CD14-positive monocyte (primary cell): ENCODE results near the gene CTDP1. TPM values are rescaled to one million over a fixed set of nuclear protein-coding genes. Genes with fewer than 3 reads are reported as not detected.

ENCODE experiments used
- DNase-seq, 3 donors: peaks; one replicate each; pipeline ENCODE4 v3.0.0-alpha.2; 2011 to 2022
- H2AFZ ChIP-seq: 2 replicates; pipeline ENCODE4 v1.6.0; 2012; ENCODE audit warnings: mild to moderate bottlenecking, low read depth, low read length, inconsistent platforms; ENCODE audit not compliant: insufficient read depth, poor library complexity, severe bottlenecking
- H3K27ac ChIP-seq, 2 donors: 1 replicate in 1 of 2; 2 replicates in 1 of 2; pipeline ENCODE4 v1.5.1; 2012 to 2013; ENCODE audit warnings: low read length in 2 of 2, control low read depth in 1 of 2, inconsistent platforms in 1 of 2, low read depth in 1 of 2, mild to moderate bottlenecking in 1 of 2
- H3K27me3 ChIP-seq, 2 donors: one replicate each; pipeline versions ENCODE4 v1.6.0 to v1.6.1; 2011 to 2013; ENCODE audit warnings: low read length in 2 of 2; ENCODE audit not compliant: control insufficient read depth in 2 of 2, insufficient read depth in 2 of 2
- H3K36me3 ChIP-seq, 2 donors: replicated peaks in 1 of 2; 1 replicate in 1 of 2; 2 replicates in 1 of 2; pipeline versions ENCODE4 v1.5.1 to v1.6.1; 2012 to 2013; ENCODE audit warnings: low read length in 2 of 2, control low read depth in 1 of 2, inconsistent platforms in 1 of 2, mild to moderate bottlenecking in 1 of 2; ENCODE audit not compliant: insufficient read depth in 2 of 2, control insufficient read depth in 1 of 2
- H3K4me1 ChIP-seq, 2 donors: 1 replicate in 1 of 2; 2 replicates in 1 of 2; pipeline versions ENCODE4 v1.5.1 to v1.6.1; 2012 to 2013; ENCODE audit warnings: low read length in 2 of 2, control low read depth in 1 of 2, inconsistent platforms in 1 of 2, mild to moderate bottlenecking in 1 of 2, moderate library complexity in 1 of 2; ENCODE audit not compliant: insufficient read depth in 2 of 2, control insufficient read depth in 1 of 2
- H3K4me2 ChIP-seq: replicated peaks from 2 replicates; pipeline ENCODE3; 2012; ENCODE audit warnings: low read length, moderate library complexity, mild to moderate bottlenecking; ENCODE audit not compliant: poor library complexity, severe bottlenecking; ENCODE audit errors: extremely low read depth
- H3K4me3 ChIP-seq, 3 experiments: fragments of 200-600 bp in 1 of 3; sonication (generic) in 1 of 3; replicated peaks in 1 of 3; 1 replicate in 2 of 3; 2 replicates in 1 of 3; pipeline ENCODE4 v1.5.1; 2011 to 2013; ENCODE audit warnings: low read length in 3 of 3, mild to moderate bottlenecking in 3 of 3, control low read depth in 2 of 3, low read depth in 2 of 3, inconsistent platforms in 1 of 3, moderate library complexity in 1 of 3
- H3K79me2 ChIP-seq: 2 replicates; pipeline ENCODE4 v1.6.0; 2012; ENCODE audit warnings: mild to moderate bottlenecking, control low read depth, inconsistent platforms, low read length, moderate library complexity; ENCODE audit not compliant: insufficient read depth
- H3K9ac ChIP-seq: 2 replicates; pipeline ENCODE4 v1.6.0; 2017; ENCODE audit warnings: low read length, mild to moderate bottlenecking; ENCODE audit not compliant: insufficient read depth, poor library complexity, severe bottlenecking
- H3K9me3 ChIP-seq, 2 donors: replicated peaks in 1 of 2; 1 replicate in 1 of 2; 2 replicates in 1 of 2; pipeline versions ENCODE4 v1.5.1 to v1.6.1; 2012 to 2013; ENCODE audit warnings: low read length in 2 of 2, control low read depth in 1 of 2; ENCODE audit not compliant: control insufficient read depth in 1 of 2, insufficient read depth in 1 of 2
- H4K20me1 ChIP-seq: 2 replicates; pipeline ENCODE4 v1.6.0; 2012; ENCODE audit warnings: mild to moderate bottlenecking, low read length, control low read depth, moderate library complexity; ENCODE audit not compliant: insufficient read depth
- H3K27ac Mint-ChIP-seq, 7 donors: one replicate each; pipeline ENCODE4 v1.8.0; 2020; ENCODE audit warnings: mild to moderate bottlenecking in 7 of 7, mixed read lengths in 7 of 7, moderate library complexity in 6 of 7, inconsistent platforms in 2 of 7
- H3K27me3 Mint-ChIP-seq, 3 donors: one replicate each; pipeline ENCODE4 v1.8.0; 2021 to 2022; ENCODE audit warnings: low read depth in 3 of 3, mild to moderate bottlenecking in 3 of 3, mixed read lengths in 3 of 3, moderate library complexity in 3 of 3, inconsistent platforms in 1 of 3
- H3K36me3 Mint-ChIP-seq, 2 donors: one replicate each; pipeline ENCODE4 v1.8.0; 2020; ENCODE audit warnings: mixed read lengths in 2 of 2, inconsistent platforms in 1 of 2, mild to moderate bottlenecking in 1 of 2
- H3K4me1 Mint-ChIP-seq: one replicate; pipeline ENCODE4 v1.8.0; 2020; ENCODE audit warnings: mild to moderate bottlenecking, mixed read lengths
- H3K4me3 Mint-ChIP-seq, 2 donors: one replicate each; pipeline ENCODE4 v1.8.0; 2020; ENCODE audit warnings: mild to moderate bottlenecking in 2 of 2, mixed read lengths in 2 of 2, moderate library complexity in 1 of 2
- H3K9me3 Mint-ChIP-seq, 7 donors: one replicate each; pipeline ENCODE4 v1.8.0; 2020 to 2022; ENCODE audit warnings: mixed read lengths in 7 of 7, mild to moderate bottlenecking in 6 of 7, moderate library complexity in 6 of 7, inconsistent platforms in 2 of 7
- WGBS: methylation state at CpG from one replicate; pipeline ENCODE4 v1.1.5; 2013; ENCODE audit warnings: missing lambda C conversion rate; ENCODE audit not compliant: insufficient coverage; 5-methylcytosine and 5-hydroxymethylcytosine counted together
- intact Hi-C, 2 donors: fragments of 100-400 bp; cut with micrococcal nuclease; formaldehyde crosslinking; loops; one replicate each; pipeline versions ENCODE4 v1.15.0 to v1.15.1; 2023
- polyA plus RNA-seq, 3 donors: library from polyadenylated mRNA; depleted of rRNA in 1 of 3; unstranded in 2 of 3; stranded (reverse) in 1 of 3; fragments of 300-500 nt in 2 of 3; fragments of >200 nt in 1 of 3; fragmentation: Illumina TruSeq in 2 of 3; gene quantifications; 1 replicate in 2 of 3; 2 replicates in 1 of 3; pipeline ENCODE4 v1.2.3, GENCODE V29; 2012 to 2021
- TF ChIP-seq, protein P1 (sequence below): fragments of 200-600 bp; IDR thresholded peaks from one replicate; pipeline ENCODE4 v1.8.0; 2022; ENCODE audit warnings: antibody characterized with exemption, mild to moderate bottlenecking

The CTDP1 gene
- polyA plus RNA-seq, 3 donors = 9.1 to 13.9 (median 9.1) TPM

DNA sequence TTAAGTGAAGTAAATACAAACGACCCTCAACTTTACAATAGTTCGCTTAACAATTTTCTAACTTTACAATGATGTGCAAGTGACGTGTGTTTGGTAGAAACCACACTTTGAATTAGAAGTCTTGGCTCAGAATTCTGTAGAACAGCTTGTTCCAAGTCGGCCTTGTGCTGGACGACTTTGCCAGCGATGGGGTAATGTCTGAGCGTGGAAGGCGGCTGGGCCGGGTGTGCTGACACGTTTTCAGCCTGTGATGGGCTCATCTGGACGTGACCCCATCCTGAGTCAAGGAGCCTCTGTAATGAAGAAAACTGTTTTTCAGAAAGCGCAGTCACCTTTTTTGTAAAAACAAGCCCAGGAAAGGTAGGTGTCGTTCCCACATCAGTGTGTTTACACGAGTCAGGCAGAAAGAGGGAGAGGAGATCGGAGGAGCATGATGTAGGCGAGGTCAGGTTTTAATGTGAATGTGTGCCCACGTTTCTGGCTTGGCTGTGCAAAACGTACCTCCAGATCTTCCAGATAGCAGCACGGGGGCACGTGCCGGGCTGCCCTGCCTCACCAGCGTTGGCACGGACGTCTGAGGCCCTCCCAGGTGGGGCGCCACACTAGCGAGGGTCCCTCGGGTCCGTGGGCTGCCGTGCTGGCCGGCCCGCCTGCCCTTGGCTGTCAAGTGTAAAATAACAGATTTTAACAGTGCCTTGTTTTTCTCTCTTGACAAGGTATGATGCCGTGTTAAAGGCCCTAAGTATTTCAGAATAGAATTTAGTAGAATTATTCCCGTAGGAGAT, 54.6 kb downstream of the CTDP1 start:
- Mint-ChIP-seq H3K9me3 (peaks cover 75 to 93% (median 84%) of the 10 kb centered on the region in 7 donors), H3K36me3 (peaks cover 94 to 97% of the 10 kb centered on the region in 2 donors), H3K27ac (no peak overlapping the region), H3K27me3 (no peaks in the 10 kb centered on the region), H3K4me3 (no peak overlapping the region), H3K4me1 (no peaks in the 10 kb centered on the region)
- Histone ChIP-seq H3K79me2 (peaks cover 16% of the 10 kb centered on the region), H3K4me3 (peak overlapping the region in 1 of 3 experiments; percentile 25), H3K27me3 (no peaks in the 10 kb centered on the region), H3K4me2 (no peak overlapping the region), H3K4me1 (no peaks in the 10 kb centered on the region), H3K9me3 (peaks cover 96 to 99% of the 10 kb centered on the region in 2 donors), H2AFZ (no peak overlapping the region), H3K9ac (no peak overlapping the region), H4K20me1 (no peaks in the 10 kb centered on the region), H3K36me3 (peaks cover 83 to 100% of the 10 kb centered on the region in 2 donors), H3K27ac (no peak overlapping the region)
- no peak for DNase-seq
- TF ChIP-seq, protein P1, sequence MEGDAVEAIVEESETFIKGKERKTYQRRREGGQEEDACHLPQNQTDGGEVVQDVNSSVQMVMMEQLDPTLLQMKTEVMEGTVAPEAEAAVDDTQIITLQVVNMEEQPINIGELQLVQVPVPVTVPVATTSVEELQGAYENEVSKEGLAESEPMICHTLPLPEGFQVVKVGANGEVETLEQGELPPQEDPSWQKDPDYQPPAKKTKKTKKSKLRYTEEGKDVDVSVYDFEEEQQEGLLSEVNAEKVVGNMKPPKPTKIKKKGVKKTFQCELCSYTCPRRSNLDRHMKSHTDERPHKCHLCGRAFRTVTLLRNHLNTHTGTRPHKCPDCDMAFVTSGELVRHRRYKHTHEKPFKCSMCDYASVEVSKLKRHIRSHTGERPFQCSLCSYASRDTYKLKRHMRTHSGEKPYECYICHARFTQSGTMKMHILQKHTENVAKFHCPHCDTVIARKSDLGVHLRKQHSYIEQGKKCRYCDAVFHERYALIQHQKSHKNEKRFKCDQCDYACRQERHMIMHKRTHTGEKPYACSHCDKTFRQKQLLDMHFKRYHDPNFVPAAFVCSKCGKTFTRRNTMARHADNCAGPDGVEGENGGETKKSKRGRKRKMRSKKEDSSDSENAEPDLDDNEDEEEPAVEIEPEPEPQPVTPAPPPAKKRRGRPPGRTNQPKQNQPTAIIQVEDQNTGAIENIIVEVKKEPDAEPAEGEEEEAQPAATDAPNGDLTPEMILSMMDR = no peak
- WGBS = over 99% methylated on average over 29 of the region's 33 CpGs
- intact Hi-C loops = no loop called here

DNA sequence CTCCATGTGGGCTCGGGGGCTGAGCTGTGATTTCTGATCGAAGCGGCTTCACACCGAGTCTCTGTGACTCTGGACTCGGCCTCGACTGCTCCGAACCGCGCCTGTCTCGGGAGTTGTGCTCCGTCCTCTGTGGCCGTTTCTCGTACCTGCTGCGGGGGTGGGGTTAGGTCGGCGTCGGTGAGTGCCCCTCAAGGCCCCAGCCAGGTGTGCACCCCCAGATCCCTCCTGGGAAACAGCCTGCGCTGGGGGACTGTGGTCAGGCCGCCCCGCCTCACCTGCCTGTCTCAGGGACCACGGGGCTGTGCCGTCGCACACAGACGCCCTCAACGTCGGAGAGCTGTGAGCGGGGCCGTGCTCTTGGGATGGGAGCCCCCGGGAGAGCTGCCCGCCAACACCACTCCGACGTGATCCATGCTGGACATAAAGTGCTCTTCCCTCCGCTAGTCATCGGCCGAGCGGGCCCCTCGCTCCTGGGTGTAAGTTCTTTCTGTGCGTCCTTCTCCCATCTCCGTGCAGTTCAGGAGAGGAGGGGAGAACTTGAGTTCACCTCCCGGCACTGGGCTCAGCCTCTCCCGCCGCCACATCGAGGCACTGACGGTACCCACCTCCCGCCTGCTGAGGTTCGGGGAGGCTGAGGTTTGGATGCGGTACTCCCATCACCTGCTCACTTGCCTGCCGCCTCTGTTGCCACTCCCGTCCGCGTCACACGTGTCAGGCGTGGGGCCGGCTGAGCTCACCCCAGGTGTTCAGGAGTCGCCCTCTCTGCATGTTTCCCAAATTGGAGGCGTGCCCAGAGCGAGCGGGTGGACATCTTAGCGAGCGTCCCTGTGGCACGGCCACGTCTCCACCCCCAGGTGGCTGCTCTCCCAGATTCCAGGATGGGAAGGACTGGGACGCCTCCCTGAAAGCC, 55.7 kb downstream of the CTDP1 start:
- Mint-ChIP-seq H3K9me3 (peaks cover 68 to 88% (median 77%) of the 10 kb centered on the region in 7 donors), H3K4me3 (no peak overlapping the region), H3K4me1 (no peaks in the 10 kb centered on the region), H3K27me3 (no peaks in the 10 kb centered on the region), H3K27ac (peak overlapping the region in 1 of 7 donors; percentile 42), H3K36me3 (peaks cover 89 to 94% of the 10 kb centered on the region in 2 donors)
- no peaks in the 10 kb centered on the region for H3K27me3 ChIP-seq
- WGBS = 98% methylated on average over 61 of the region's 63 CpGs
- no peak overlapping the region for H2AFZ ChIP-seq
- H3K27ac ChIP-seq = no peak overlapping the region
- H3K4me1 ChIP-seq = no peaks in the 10 kb centered on the region
- intact Hi-C loops = no loop called here
- peaks cover 95 to 97% of the 10 kb centered on the region in 2 donors for H3K9me3 ChIP-seq
- no peak overlapping the region for H3K9ac ChIP-seq
- TF ChIP-seq, protein P1 = no peak
- no peak for DNase-seq
- no peak overlapping the region for H3K4me2 ChIP-seq
- no peaks in the 10 kb centered on the region for H4K20me1 ChIP-seq
- peaks cover 79 to 100% of the 10 kb centered on the region in 2 donors for H3K36me3 ChIP-seq
- H3K4me3 ChIP-seq = peak overlapping the region in 1 of 3 experiments; percentile 8
- H3K79me2 ChIP-seq = peaks cover 7% of the 10 kb centered on the region
